Measurements from ENCODE around the gene BEST3. TPM values are rescaled to one million over a fixed set of nuclear protein-coding genes. Genes with fewer than 3 reads are reported as not detected.

The BEST3 gene
- total and polyA plus RNA-seq, 4 donors: 0.03 to 0.52 (median 0.20) TPM; not detected in 1

DNA sequence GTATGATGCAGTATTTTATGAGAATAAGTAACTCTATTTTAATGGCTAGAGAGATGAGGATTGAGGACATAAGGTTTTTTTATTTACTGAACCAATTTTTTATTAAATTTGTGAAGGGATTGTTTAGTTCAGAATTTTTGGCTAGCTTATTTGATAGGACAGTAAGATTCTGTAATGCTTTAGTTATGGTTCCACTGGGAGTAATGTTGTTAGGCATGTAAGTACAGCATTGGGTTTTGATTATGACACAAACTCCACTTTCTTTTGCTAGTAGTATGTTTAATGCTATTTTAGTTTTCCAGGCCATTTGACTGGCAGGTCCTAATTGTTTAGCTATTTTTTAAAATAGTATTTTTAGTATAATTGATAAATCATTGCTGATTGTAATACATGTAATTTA is 54.6 kb downstream of the BEST3 start:
- Histone ChIP-seq H3K36me3 (ENCODE audit: control insufficient read depth in 4 of 4, insufficient read depth in 4 of 4, low read length in 4 of 4) (no peaks in the 10 kb centered on the region), H3K4me3 (no peak overlapping the region), H3K4me1 (ENCODE audit: control insufficient read depth in 5 of 5, insufficient read depth in 5 of 5, low read length in 5 of 5) (no peaks in the 10 kb centered on the region), H3K27me3 (ENCODE audit: control insufficient read depth in 3 of 3, insufficient read depth in 3 of 3, low read length in 2 of 3) (no peaks in the 10 kb centered on the region), H3K9me3 (ENCODE audit: control insufficient read depth in 4 of 4, insufficient read depth in 3 of 4, low read length in 3 of 4) (no peaks in the 10 kb centered on the region), H3K9ac (ENCODE audit: insufficient read depth in 1 of 2, low read length in 2 of 2) (no peak overlapping the region), H3K27ac (ENCODE audit: low read depth in 1 of 2, low read length in 1 of 2) (no peak overlapping the region)
- TF ChIP-seq, protein P1, sequence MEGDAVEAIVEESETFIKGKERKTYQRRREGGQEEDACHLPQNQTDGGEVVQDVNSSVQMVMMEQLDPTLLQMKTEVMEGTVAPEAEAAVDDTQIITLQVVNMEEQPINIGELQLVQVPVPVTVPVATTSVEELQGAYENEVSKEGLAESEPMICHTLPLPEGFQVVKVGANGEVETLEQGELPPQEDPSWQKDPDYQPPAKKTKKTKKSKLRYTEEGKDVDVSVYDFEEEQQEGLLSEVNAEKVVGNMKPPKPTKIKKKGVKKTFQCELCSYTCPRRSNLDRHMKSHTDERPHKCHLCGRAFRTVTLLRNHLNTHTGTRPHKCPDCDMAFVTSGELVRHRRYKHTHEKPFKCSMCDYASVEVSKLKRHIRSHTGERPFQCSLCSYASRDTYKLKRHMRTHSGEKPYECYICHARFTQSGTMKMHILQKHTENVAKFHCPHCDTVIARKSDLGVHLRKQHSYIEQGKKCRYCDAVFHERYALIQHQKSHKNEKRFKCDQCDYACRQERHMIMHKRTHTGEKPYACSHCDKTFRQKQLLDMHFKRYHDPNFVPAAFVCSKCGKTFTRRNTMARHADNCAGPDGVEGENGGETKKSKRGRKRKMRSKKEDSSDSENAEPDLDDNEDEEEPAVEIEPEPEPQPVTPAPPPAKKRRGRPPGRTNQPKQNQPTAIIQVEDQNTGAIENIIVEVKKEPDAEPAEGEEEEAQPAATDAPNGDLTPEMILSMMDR (IDR thresholded peaks at IDR 0.05; ENCODE audit: control extremely low read depth, extremely low read depth): no peak
- ATAC-seq (ENCODE audit: insufficient read depth, low FRiP score): no peak
- no peak for DNase-seq

DNA sequence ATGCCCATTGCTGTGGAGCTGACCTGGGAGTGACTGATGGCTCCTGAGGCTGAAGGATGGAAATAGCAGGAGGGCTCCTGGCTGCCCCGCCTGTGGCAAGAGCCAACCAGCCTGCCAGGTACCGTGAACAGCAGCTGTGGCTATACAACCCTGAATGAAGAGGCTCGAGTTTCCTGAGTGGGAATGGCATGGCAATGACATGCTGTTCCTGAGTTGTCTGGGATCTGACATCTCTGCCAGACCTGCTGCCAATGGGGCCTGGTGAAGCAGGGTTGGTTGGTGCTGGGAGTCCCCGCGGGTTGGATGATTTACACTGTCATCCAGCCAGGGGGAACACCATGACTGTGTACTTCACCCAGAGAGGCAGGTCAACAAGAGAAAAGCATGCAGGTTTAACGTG is 56.6 kb downstream of the BEST3 start:
- no peak overlapping the region for H3K27ac ChIP-seq (ENCODE audit: low read depth in 1 of 2, low read length in 1 of 2)
- H3K9ac ChIP-seq (ENCODE audit: insufficient read depth in 1 of 2, low read length in 2 of 2): no peak overlapping the region
- 79 to 85% methylated on average over 6 of the region's 6 CpGs for WGBS, 2 donors

DNA sequence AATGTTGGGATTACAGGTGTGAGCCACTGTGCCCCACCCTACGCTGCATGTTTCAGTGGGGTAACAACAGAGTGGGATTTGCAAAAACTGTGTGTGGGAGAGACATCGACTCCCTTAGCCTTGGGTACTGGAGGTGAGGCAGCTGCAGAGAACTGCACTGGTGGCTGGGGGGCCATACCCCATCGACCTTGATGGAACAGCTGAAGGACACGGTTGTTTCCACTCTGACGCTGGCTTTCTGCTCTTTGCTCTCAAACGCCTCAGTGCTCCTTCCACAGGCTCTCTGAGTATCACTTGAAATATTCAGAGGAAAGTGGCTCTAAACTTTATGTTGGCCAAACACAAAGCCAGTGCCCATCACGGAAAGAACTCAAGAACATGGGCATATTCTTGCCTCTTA is 57.6 kb downstream of the BEST3 start:
- TF ChIP-seq, protein P1 (IDR thresholded peaks at IDR 0.05; ENCODE audit: control extremely low read depth, extremely low read depth): no peak
- Histone ChIP-seq H3K27ac (ENCODE audit: low read depth in 1 of 2, low read length in 1 of 2) (no peak overlapping the region), H3K36me3 (ENCODE audit: control insufficient read depth in 4 of 4, insufficient read depth in 4 of 4, low read length in 4 of 4) (no peaks in the 10 kb centered on the region), H3K4me3 (no peak overlapping the region), H3K9ac (ENCODE audit: insufficient read depth in 1 of 2, low read length in 2 of 2) (no peak overlapping the region), H3K27me3 (ENCODE audit: control insufficient read depth in 3 of 3, insufficient read depth in 3 of 3, low read length in 2 of 3) (no peaks in the 10 kb centered on the region), H3K9me3 (ENCODE audit: control insufficient read depth in 4 of 4, insufficient read depth in 3 of 4, low read length in 3 of 4) (no peaks in the 10 kb centered on the region), H3K4me1 (ENCODE audit: control insufficient read depth in 5 of 5, insufficient read depth in 5 of 5, low read length in 5 of 5) (no peaks in the 10 kb centered on the region)
- no peak for DNase-seq
- WGBS, 2 donors: 86 to 94% methylated on average over 7 of the region's 7 CpGs
- no peak for ATAC-seq (ENCODE audit: insufficient read depth, low FRiP score)

More for the DNA sequence above, 56.6 kb downstream of the BEST3 start:
- no peaks in the 10 kb centered on the region for H3K9me3 ChIP-seq (ENCODE audit: control insufficient read depth in 4 of 4, insufficient read depth in 3 of 4, low read length in 3 of 4)
- ATAC-seq (ENCODE audit: insufficient read depth, low FRiP score) (no peak), DNase-seq (no peak)
- TF ChIP-seq, protein P1 (IDR thresholded peaks at IDR 0.05; ENCODE audit: control extremely low read depth, extremely low read depth): no peak
- no peaks in the 10 kb centered on the region for H3K4me1 ChIP-seq (ENCODE audit: control insufficient read depth in 5 of 5, insufficient read depth in 5 of 5, low read length in 5 of 5)
- H3K36me3 ChIP-seq (ENCODE audit: control insufficient read depth in 4 of 4, insufficient read depth in 4 of 4, low read length in 4 of 4): no peaks in the 10 kb centered on the region
- no peak overlapping the region for H3K4me3 ChIP-seq
- H3K27me3 ChIP-seq (ENCODE audit: control insufficient read depth in 3 of 3, insufficient read depth in 3 of 3, low read length in 2 of 3): no peaks in the 10 kb centered on the region

DNA sequence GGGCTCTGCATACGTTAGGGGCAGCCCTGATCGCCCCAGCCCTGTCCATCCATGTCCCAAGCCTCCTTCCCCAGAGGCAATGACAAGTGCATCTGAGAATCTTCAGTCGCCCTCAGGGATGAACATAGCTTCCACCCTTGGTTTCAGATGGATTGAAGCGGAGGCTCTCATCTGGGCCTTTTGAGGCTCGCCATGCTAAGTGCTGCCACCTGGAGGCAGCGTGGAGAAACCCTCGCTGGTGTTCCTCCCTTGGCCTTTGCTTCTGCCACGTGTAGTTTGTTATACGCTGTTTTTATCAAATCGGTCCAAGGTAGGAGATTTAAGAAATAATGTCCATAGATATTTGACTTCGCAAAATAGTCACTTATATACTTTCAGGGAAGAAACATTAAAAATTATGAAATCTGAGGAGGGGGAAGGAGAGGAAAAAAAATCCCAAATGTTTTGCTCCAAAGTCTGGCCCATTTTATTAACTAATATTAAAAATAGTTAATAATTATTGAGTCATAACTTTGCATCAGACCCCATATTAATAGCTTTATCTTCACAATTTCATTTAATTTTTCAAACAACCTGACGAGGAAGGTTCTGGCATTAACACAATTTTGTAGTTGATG is 59.6 kb downstream of the BEST3 start:
- ATAC-seq (ENCODE audit: insufficient read depth, low FRiP score): peak; percentile 75
- H3K27ac ChIP-seq (ENCODE audit: low read depth in 1 of 2, low read length in 1 of 2): no peak overlapping the region
- WGBS, 2 donors: 27 to 29% methylated on average over 12 of the region's 12 CpGs
- TF ChIP-seq, protein P1 (IDR thresholded peaks at IDR 0.05; ENCODE audit: control extremely low read depth, extremely low read depth): peak; percentile 64
- H3K9me3 ChIP-seq (ENCODE audit: control insufficient read depth in 4 of 4, insufficient read depth in 3 of 4, low read length in 3 of 4): no peaks in the 10 kb centered on the region
- no peak overlapping the region for H3K9ac ChIP-seq (ENCODE audit: insufficient read depth in 1 of 2, low read length in 2 of 2)
- H3K36me3 ChIP-seq (ENCODE audit: control insufficient read depth in 4 of 4, insufficient read depth in 4 of 4, low read length in 4 of 4): no peaks in the 10 kb centered on the region
- no peaks in the 10 kb centered on the region for H3K27me3 ChIP-seq (ENCODE audit: control insufficient read depth in 3 of 3, insufficient read depth in 3 of 3, low read length in 2 of 3)
- no peak overlapping the region for H3K4me3 ChIP-seq
- no peaks in the 10 kb centered on the region for H3K4me1 ChIP-seq (ENCODE audit: control insufficient read depth in 5 of 5, insufficient read depth in 5 of 5, low read length in 5 of 5)
- peak; percentile 65 to 76 (median 75) for DNase-seq

Data from lung (tissue), 12 donors.